Measurements from ENCODE around the gene PPFIA3. TPM values are rescaled to one million over a fixed set of nuclear protein-coding genes. Genes with fewer than 3 reads are reported as not detected.

PPFIA3 gene
- total and polyA plus RNA-seq, 2 of the 8 experiments (the other 6 are each of a cell fraction or from before 2014, with no cell fraction given): 15.9 to 25.3 TPM

DNA sequence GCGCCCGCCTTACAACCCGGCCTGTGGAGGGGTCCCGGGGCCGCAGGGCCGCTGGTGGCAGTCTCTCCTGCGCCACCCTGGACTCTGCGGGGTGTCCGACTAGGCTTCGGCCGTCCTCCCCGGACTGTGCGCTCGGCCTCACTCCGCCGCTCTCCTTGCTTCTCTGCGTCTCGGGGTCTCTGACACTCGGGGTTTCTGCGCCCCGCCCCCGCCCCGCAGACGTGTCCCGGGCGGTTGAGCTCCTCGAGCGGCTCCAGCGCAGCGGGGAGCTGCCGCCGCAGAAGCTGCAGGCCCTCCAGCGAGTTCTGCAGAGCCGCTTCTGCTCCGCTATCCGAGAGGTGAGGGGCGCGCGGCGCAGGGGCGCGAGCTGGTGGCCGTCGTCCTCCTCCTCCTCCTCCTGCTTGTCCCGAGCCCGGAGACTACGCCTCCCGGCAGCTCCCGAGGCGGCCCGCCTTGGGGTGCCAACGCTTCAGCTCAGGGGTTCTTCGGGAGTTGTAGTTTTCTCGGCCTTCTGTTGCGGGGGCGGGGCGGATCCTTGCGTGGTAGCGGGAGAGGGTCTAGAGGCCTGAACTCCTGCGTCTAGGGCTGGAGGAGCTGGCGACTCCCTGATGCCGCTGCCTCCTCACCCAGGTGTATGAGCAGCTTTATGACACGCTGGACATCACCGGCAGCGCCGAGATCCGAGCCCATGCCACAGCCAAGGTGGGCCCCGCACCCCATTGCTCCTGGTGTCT lies 4.5 kb upstream of the PPFIA3 start:
- no peak overlapping the region for H3K4ac ChIP-seq (replicated peaks; ENCODE audit: insufficient read length, low read depth, low read length)
- no peak overlapping the region for H3K23ac ChIP-seq (ENCODE audit: insufficient read length)
- H2BK5ac ChIP-seq (ENCODE audit: low read depth, low read length): no peak overlapping the region; the same call in 1 of the 2 replicates
- H3K36me3 ChIP-seq (ENCODE audit: control insufficient read depth in 2 of 4, insufficient read depth in 4 of 4, low read length in 3 of 4): no peaks in the 10 kb centered on the region
- no peak overlapping the region for H3K14ac ChIP-seq (ENCODE audit: insufficient read length)
- peaks cover 0 to 5% of the 10 kb centered on the region in 2 experiments for H4K20me1 ChIP-seq (replicated peaks in 1 of 2; ENCODE audit: control insufficient read depth in 1 of 2, insufficient read depth in 2 of 2, low read length in 2 of 2)
- peaks cover 0 to 5% (median 3%) of the 10 kb centered on the region in 4 experiments; a peak in 6 of 7 replicates for H3K27me3 ChIP-seq (replicated peaks in 1 of 4; ENCODE audit: control insufficient read depth in 3 of 4, extremely low read depth in 1 of 4, insufficient read depth in 3 of 4, low read length in 3 of 4)
- peaks cover 20% of the 10 kb centered on the region for H3K23me2 ChIP-seq (ENCODE audit: low read depth, low read length)
- no peak overlapping the region for H2BK20ac ChIP-seq (ENCODE audit: low read length)
- no peak overlapping the region; the same call in 1 of the 2 replicates for H4K8ac ChIP-seq (ENCODE audit: extremely low read depth, insufficient read depth, low read length)
- WGBS, 2 experiments (ENCODE audit: extremely low coverage in 1 of 2, insufficient coverage in 1 of 2, insufficient read length in 1 of 2, insufficient replicate concordance in 2 of 2, low coverage in 1 of 2, low lambda C conversion rate in 2 of 2, missing lambda C conversion rate in 1 of 2): 18% methylated on average over 31 of the region's 68 CpGs; no CpG with 5 or more reads in 1 of the 2 experiments
- ChIA-PET POLR2A (ENCODE audit: partially characterized antibody) (interaction anchor here (0.9 to 7.8 kb wide), 15 partner anchors 9 to 224 kb away, joined by 3 to 67 read pairs (median 3); a partner anchor contains a TSS), CTCF (ENCODE audit: partially characterized antibody) (interaction anchor here (0.7 to 3.2 kb wide), 16 partner anchors 9 to 272 kb away, joined by 3 to 17 read pairs (median 6); no protein-coding TSS in a partner anchor)
- no peak overlapping the region for H3K27ac ChIP-seq (ENCODE audit: low read depth, low read length)
- peak in 1 of 2 experiments; percentile 86 for DNase-seq (ENCODE audit: low read depth in 1 of 2, low spot score in 2 of 2)
- peak overlapping the region; percentile 81 to 99 for H3K4me2 ChIP-seq (ENCODE audit: insufficient read depth in 1 of 2, low read depth in 2 of 2, low read length in 2 of 2)
- peaks cover 0 to 4% (median 2%) of the 10 kb centered on the region in 4 experiments; a peak in 4 of 7 replicates for H3K4me1 ChIP-seq (replicated peaks in 1 of 4; ENCODE audit: control insufficient read depth in 3 of 4, insufficient read depth in 4 of 4, low read length in 3 of 4)
- FAIRE-seq: no peak
- H3K79me1 ChIP-seq (ENCODE audit: low read depth, low read length): peaks cover 2% of the 10 kb centered on the region; the same call in 1 of the 2 replicates
- H3K18ac ChIP-seq (ENCODE audit: extremely low read depth, low read length): peak overlapping the region; percentile 60; the same call in 1 of the 2 replicates
- no peak overlapping the region for H2AK5ac ChIP-seq (ENCODE audit: low read depth, low read length)
- no peak overlapping the region for H4K5ac ChIP-seq (ENCODE audit: insufficient read length, low read depth, low read length)
- H2BK120ac ChIP-seq (replicated peaks; ENCODE audit: low read depth, low read length): no peak overlapping the region
- no peaks in the 10 kb centered on the region for H3K79me2 ChIP-seq (ENCODE audit: control insufficient read depth in 1 of 2, insufficient read depth in 2 of 2, low read length in 2 of 2)
- H3K9me3 ChIP-seq (ENCODE audit: insufficient read depth in 2 of 2, low read depth in 1 of 2, low read length in 1 of 2): no peaks in the 10 kb centered on the region
- H3K56ac ChIP-seq (replicated peaks; ENCODE audit: insufficient read length, low read depth, low read length): no peak overlapping the region
- no peak overlapping the region for H2AFZ ChIP-seq (ENCODE audit: low read length)
- no peak overlapping the region for H4K91ac ChIP-seq (replicated peaks; ENCODE audit: insufficient read length, low read length)
- no peak overlapping the region for H2BK15ac ChIP-seq (ENCODE audit: low read length)
- no peak overlapping the region for H2BK12ac ChIP-seq (ENCODE audit: low read depth, low read length)
- H3K9ac ChIP-seq (replicated peaks in 1 of 4; ENCODE audit: extremely low read depth in 1 of 4, low read depth in 3 of 4, low read length in 3 of 4): peak overlapping the region in 1 of 4 experiments; percentile 51; a peak in 1 of 7 replicates
- peak overlapping the region; percentile 57 to 78 (median 62) for H3K4me3 ChIP-seq (ENCODE audit: extremely low read depth in 1 of 4, insufficient read depth in 2 of 4, low read depth in 3 of 4, low read length in 4 of 4)
- TF ChIP-seq BCL11A (IDR thresholded peaks at IDR 0.05; ENCODE audit: low read depth in 2 of 2, low read length in 2 of 2): no peak
- no peak for TF ChIP-seq KDM5A (IDR thresholded peaks at IDR 0.05; ENCODE audit: low read length)
- no peak for TF ChIP-seq NANOG (IDR thresholded peaks at IDR 0.05; ENCODE audit: insufficient read depth, low read depth, low read length, poor library complexity, severe bottlenecking)
- TF ChIP-seq EZH2 (IDR thresholded peaks at IDR 0.05; ENCODE audit: low read depth, low read length, severe bottlenecking): no peak
- TF ChIP-seq, protein P1, sequence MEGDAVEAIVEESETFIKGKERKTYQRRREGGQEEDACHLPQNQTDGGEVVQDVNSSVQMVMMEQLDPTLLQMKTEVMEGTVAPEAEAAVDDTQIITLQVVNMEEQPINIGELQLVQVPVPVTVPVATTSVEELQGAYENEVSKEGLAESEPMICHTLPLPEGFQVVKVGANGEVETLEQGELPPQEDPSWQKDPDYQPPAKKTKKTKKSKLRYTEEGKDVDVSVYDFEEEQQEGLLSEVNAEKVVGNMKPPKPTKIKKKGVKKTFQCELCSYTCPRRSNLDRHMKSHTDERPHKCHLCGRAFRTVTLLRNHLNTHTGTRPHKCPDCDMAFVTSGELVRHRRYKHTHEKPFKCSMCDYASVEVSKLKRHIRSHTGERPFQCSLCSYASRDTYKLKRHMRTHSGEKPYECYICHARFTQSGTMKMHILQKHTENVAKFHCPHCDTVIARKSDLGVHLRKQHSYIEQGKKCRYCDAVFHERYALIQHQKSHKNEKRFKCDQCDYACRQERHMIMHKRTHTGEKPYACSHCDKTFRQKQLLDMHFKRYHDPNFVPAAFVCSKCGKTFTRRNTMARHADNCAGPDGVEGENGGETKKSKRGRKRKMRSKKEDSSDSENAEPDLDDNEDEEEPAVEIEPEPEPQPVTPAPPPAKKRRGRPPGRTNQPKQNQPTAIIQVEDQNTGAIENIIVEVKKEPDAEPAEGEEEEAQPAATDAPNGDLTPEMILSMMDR (IDR thresholded peaks at IDR 0.05; ENCODE audit: control extremely low read depth in 1 of 3, insufficient read depth in 1 of 3, low read depth in 1 of 3, low read length in 3 of 3): no peak
- no peak for TF ChIP-seq JUN (IDR thresholded peaks at IDR 0.05; ENCODE audit: low read depth, low read length)
- TF ChIP-seq KDM1A (IDR thresholded peaks at IDR 0.05; ENCODE audit: borderline replicate concordance, low read length): no peak
- TF ChIP-seq RAD21 (IDR thresholded peaks at IDR 0.05 in 1 of 2, conservative IDR thresholded peaks at IDR 0.05 in 1 of 2; ENCODE audit: low read depth in 2 of 2, low read length in 2 of 2): no peak

All from H1 (cell line).